Stimulated activated CD4-positive, alpha-beta T cell treated with anti-CD3 and anti-CD28 coated beads, Interleukin-4, amount 100 ng/mL, for 48 hours (primary cell): ENCODE data around the gene KDM2A.

Experiments
- DNase-seq, 2 donors: peaks; one replicate each; pipeline ENCODE4 v3.0.0-alpha.2; 2020; ENCODE audit warnings: low read depth in 2 of 2

The KDM2A gene

GRCh38 chr11:67261640-67261945, 142.5 kb downstream of the KDM2A start:
- no peak for DNase-seq

GRCh38 chr11:67261946-67262681, 143.1 kb downstream of the KDM2A start:
- no peak for DNase-seq

GRCh38 chr11:67262731-67263675, 143.9 kb downstream of the KDM2A start:
- peak; percentile 68 to 73 for DNase-seq

GRCh38 chr11:67264260-67264659, 145.2 kb downstream of the KDM2A start:
- no peak for DNase-seq

GRCh38 chr11:67264877-67265632, 146.0 kb downstream of the KDM2A start:
- no peak for DNase-seq

GRCh38 chr11:67265633-67266448, 146.8 kb downstream of the KDM2A start:
- peak; percentile 65 to 70 for DNase-seq

- DNase-seq: no peak
Measured at GRCh38 chr11:67266449-67267187, 147.6 kb downstream of the KDM2A start, which contains the start of gene GRK2. Gene GRK2, plus strand, starts transcription at chr11:67266473. Its CDS starts 227 bp downstream, at chr11:67266700.

GRCh38 chr11:67267188-67268080, 148.4 kb downstream of the KDM2A start:
- no peak for DNase-seq

GRCh38 chr11:67268081-67268961, 149.3 kb downstream of the KDM2A start:
- DNase-seq: peak in 1 of 2 donors; percentile 66

- DNase-seq: no peak
Measured at GRCh38 chr11:67268962-67269268, 149.9 kb downstream of the KDM2A start.

- no peak for DNase-seq
Measured at GRCh38 chr11:67269401-67270255, 150.6 kb downstream of the KDM2A start.

- DNase-seq: no peak
Measured at GRCh38 chr11:67270256-67271204, 151.5 kb downstream of the KDM2A start.

- no peak for DNase-seq
Measured at GRCh38 chr11:67271205-67271540, 152.1 kb downstream of the KDM2A start.

- DNase-seq: peak in 1 of 2 donors; percentile 64
Measured at GRCh38 chr11:67271541-67272284, 152.7 kb downstream of the KDM2A start.

- no peak for DNase-seq
Measured at GRCh38 chr11:67272327-67273259, 153.5 kb downstream of the KDM2A start.
